ENCODE measurements around the gene SLCO3A1. TPM values are rescaled to one million over a fixed set of nuclear protein-coding genes. Genes with fewer than 3 reads are reported as not detected.
A peak's percentile ranks its signal among the peaks of the same experiment; 100 is the strongest.

The SLCO3A1 gene
- total and polyA plus RNA-seq, 12 donors = 33.9 to 57.2 (median 46.4) TPM

DNA sequence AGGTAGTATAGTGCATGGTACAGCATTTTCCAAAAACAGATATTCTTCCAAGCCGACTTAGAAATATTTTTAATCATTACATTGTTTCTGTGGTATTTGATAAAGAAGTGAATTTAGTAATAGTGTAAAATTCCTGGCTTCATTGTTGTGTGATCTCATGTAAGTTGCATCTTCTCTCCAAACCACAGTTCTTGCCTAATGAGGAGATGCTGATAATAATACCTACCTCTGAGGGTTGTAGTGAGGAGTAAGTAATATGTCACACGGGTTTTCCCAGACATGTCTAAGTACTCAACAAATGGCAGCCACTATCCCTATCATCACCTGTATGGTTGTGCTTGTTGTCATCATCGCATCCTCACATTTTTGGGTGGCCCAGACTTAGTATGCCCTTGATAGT lies 167.3 kb downstream of the SLCO3A1 start:
- Histone ChIP-seq H3K9me3 (no peaks in the 10 kb centered on the region), H3K36me3 (no peaks in the 10 kb centered on the region), H3K4me1 (peaks cover 24 to 75% (median 44%) of the 10 kb centered on the region in 9 donors), H3K27ac (peak overlapping the region in 1 of 10 donors; percentile 41), H3K4me3 (no peak overlapping the region), H3K27me3 (no peaks in the 10 kb centered on the region)
- intact Hi-C loops (cut with DNase I) = loop anchor here in 1 of 10 donors (10.0 kb wide), 1 partner anchor 56 kb away; no protein-coding TSS in a partner anchor
- peak in 1 of 8 donors; percentile 23 for ATAC-seq
- DNase-seq = no peak
- TF ChIP-seq, protein P1, sequence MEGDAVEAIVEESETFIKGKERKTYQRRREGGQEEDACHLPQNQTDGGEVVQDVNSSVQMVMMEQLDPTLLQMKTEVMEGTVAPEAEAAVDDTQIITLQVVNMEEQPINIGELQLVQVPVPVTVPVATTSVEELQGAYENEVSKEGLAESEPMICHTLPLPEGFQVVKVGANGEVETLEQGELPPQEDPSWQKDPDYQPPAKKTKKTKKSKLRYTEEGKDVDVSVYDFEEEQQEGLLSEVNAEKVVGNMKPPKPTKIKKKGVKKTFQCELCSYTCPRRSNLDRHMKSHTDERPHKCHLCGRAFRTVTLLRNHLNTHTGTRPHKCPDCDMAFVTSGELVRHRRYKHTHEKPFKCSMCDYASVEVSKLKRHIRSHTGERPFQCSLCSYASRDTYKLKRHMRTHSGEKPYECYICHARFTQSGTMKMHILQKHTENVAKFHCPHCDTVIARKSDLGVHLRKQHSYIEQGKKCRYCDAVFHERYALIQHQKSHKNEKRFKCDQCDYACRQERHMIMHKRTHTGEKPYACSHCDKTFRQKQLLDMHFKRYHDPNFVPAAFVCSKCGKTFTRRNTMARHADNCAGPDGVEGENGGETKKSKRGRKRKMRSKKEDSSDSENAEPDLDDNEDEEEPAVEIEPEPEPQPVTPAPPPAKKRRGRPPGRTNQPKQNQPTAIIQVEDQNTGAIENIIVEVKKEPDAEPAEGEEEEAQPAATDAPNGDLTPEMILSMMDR (IDR thresholded peaks at IDR 0.05) = no peak
- 74 to 75% methylated on average over 3 of the region's 3 CpGs for WGBS, 2 donors

DNA sequence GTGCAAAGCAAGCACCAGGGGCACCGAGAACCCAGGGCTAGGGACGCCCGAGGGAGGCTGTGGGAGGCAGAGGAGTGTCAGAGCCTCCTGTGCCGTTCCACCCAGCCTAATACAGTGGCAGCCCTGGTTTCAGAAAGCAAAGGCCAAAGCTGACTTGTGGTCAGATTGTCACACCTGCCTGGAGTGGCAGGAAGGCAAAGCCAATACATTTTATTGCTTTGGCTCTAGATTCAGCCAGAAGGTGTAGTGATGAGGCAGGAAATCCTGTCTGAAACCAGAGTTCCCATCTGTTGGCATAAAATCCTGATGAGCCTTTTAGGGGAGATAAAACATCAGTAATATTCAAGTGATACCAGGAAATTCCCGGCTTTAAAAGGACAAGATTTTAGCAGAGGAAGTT lies 168.3 kb downstream of the SLCO3A1 start:
- no peak for DNase-seq
- ATAC-seq = peak in 1 of 8 donors; percentile 10
- Histone ChIP-seq H3K27ac (peak overlapping the region in 5 of 10 donors; percentile 13 to 41 (median 20)), H3K4me3 (no peak overlapping the region), H3K4me1 (peaks cover 26 to 83% (median 49%) of the 10 kb centered on the region in 9 donors), H3K36me3 (no peaks in the 10 kb centered on the region), H3K9me3 (no peaks in the 10 kb centered on the region), H3K27me3 (no peaks in the 10 kb centered on the region)
- intact Hi-C loops (cut with DNase I) = loop anchor here in 1 of 10 donors (10.0 kb wide), 1 partner anchor 57 kb away; no protein-coding TSS in a partner anchor
- TF ChIP-seq, protein P1 (IDR thresholded peaks at IDR 0.05) = no peak
- WGBS, 2 donors = 70 to 75% methylated on average over 5 of the region's 5 CpGs

DNA sequence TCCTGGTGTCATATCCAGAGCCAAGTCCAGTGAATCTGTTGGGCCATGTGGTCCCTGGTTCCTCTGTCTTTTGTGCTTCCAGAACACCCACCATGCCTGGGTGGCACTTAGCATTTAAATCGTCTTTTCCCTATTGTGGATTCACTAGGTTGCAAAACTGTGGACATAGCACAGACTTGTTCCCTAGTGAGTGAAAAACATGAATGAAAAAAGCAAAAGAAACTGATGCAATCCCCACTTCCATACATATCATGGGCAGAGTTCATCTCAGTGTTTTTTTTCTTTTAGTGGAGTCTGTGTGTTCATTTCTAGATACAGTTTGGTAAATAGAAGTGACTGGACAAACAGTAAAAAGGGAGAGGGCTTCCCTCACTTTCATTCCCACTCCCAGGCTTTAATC lies 170.5 kb downstream of the SLCO3A1 start:
- TF ChIP-seq, protein P1 (IDR thresholded peaks at IDR 0.05) = no peak
- Histone ChIP-seq H3K27ac (no peak overlapping the region), H3K4me3 (no peak overlapping the region), H3K36me3 (no peaks in the 10 kb centered on the region), H3K9me3 (no peaks in the 10 kb centered on the region), H3K4me1 (peaks cover 24 to 92% (median 59%) of the 10 kb centered on the region in 9 donors), H3K27me3 (no peaks in the 10 kb centered on the region)
- intact Hi-C loops (cut with DNase I) = loop anchor here in 1 of 10 donors (10.0 kb wide), 1 partner anchor 59 kb away; no protein-coding TSS in a partner anchor
- 81 to 90% methylated on average over 1 of the region's 1 CpG for WGBS, 2 donors
- DNase-seq (no peak), ATAC-seq (no peak)

DNA sequence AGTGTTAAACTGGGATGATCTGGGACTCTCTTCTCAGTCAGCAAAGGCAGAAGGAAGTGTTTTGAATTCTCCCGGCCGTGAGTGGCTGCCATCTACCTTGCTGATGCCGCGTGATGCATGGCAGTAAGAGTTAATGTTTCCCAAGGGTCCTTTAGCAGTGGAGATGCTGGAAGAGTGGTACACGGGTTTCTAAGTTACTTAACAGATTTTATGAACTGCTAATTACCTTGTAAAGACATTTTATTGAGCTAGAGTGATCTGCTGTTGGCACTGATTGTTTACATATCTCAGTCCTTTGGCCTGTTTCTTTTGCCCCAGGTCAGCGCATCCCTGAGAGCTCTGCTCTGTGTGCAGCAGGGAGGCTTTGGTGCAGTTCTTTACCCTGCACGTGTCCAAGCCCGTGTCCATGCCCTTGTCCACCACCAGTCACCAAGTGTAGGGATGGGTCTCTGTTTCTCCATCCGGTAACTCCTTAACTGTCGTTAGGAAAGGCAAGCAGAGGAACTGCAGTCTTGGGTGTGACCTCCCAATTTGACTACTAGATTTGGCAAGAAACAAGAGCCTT lies 172.3 kb downstream of the SLCO3A1 start:
- WGBS, 2 donors = 79 to 84% methylated on average over 10 of the region's 10 CpGs
- H3K4me1 ChIP-seq = peaks cover 26 to 92% (median 64%) of the 10 kb centered on the region in 9 donors
- no peak overlapping the region for H3K27ac ChIP-seq
- no peaks in the 10 kb centered on the region for H3K9me3 ChIP-seq
- intact Hi-C loops (cut with DNase I) = loop anchor here in 2 of 10 donors (5.0 to 10.0 kb wide), 2 partner anchors 58 to 61 kb away; no protein-coding TSS in a partner anchor
- H3K27me3 ChIP-seq = no peaks in the 10 kb centered on the region
- TF ChIP-seq, protein P1 (IDR thresholded peaks at IDR 0.05) = no peak
- H3K4me3 ChIP-seq = no peak overlapping the region
- no peak for ATAC-seq
- DNase-seq = no peak
- H3K36me3 ChIP-seq = no peaks in the 10 kb centered on the region

All from heart right ventricle (tissue), 16 donors.